Peyer's patch (tissue), 4 donors: Measurements from ENCODE around the gene TMEM170B. TPM values are rescaled to one million over a fixed set of nuclear protein-coding genes. Genes with fewer than 3 reads are reported as not detected.

Experiments
- DNase-seq, 3 donors: peaks; one replicate each; pipeline ENCODE4 v3.0.0-alpha.2; 2017 to 2019
- H3K27ac ChIP-seq, 4 donors: fragments of 200-600 bp; sonication (generic); one replicate each; pipeline ENCODE4 v1.5.1; 2016 to 2019
- H3K27me3 ChIP-seq, 2 donors: fragments of 200-600 bp; sonication (generic); one replicate each; pipeline ENCODE4 v1.5.1; 2019
- H3K36me3 ChIP-seq, 3 donors: fragments of 200-600 bp; sonication (generic); one replicate each; pipeline ENCODE4 v1.5.1; 2016 to 2019
- H3K4me1 ChIP-seq, 4 donors: fragments of 200-600 bp; sonication (generic); one replicate each; pipeline ENCODE4 v1.5.1; 2016 to 2019
- H3K4me3 ChIP-seq, 4 donors: fragments of 200-600 bp; sonication (generic); 1 replicate in 3 of 4; 2 replicates in 1 of 4; pipeline ENCODE4 v1.5.1; 2016 to 2019; ENCODE audit warnings: mild to moderate bottlenecking in 1 of 4
- H3K9me3 ChIP-seq, 4 donors: fragments of 200-600 bp; sonication (generic); one replicate each; pipeline ENCODE4 v1.5.1; 2016 to 2019; ENCODE audit warnings: mild to moderate bottlenecking in 1 of 4
- CTCF ChIP-seq, 6 experiments: fragments of 450-650 bp in 4 of 6; fragments of 200-600 bp in 2 of 6; sonication (generic) in 1 of 6; IDR thresholded peaks; one replicate each; pipeline ENCODE4 v1.5.1; 2017 to 2019; ENCODE audit warnings: antibody characterized with exemption in 6 of 6, mild to moderate bottlenecking in 3 of 6, moderate library complexity in 1 of 6
- POLR2A ChIP-seq, 2 donors: fragments of 450-650 bp; IDR thresholded peaks; one replicate each; pipeline ENCODE4 v1.5.1; 2017; ENCODE audit warnings: antibody characterized with exemption in 2 of 2, mild to moderate bottlenecking in 2 of 2, moderate library complexity in 2 of 2
- total RNA-seq, 4 donors: library from RNA; depleted of rRNA; stranded (reverse); fragments of >200 nt; gene quantifications; one replicate each; pipeline ENCODE4 v1.1.0, GENCODE V29; 2016

TMEM170B gene
- total RNA-seq, 4 donors from 2014 or later: 0.35 to 1.7 (median 0.96) TPM

DNA sequence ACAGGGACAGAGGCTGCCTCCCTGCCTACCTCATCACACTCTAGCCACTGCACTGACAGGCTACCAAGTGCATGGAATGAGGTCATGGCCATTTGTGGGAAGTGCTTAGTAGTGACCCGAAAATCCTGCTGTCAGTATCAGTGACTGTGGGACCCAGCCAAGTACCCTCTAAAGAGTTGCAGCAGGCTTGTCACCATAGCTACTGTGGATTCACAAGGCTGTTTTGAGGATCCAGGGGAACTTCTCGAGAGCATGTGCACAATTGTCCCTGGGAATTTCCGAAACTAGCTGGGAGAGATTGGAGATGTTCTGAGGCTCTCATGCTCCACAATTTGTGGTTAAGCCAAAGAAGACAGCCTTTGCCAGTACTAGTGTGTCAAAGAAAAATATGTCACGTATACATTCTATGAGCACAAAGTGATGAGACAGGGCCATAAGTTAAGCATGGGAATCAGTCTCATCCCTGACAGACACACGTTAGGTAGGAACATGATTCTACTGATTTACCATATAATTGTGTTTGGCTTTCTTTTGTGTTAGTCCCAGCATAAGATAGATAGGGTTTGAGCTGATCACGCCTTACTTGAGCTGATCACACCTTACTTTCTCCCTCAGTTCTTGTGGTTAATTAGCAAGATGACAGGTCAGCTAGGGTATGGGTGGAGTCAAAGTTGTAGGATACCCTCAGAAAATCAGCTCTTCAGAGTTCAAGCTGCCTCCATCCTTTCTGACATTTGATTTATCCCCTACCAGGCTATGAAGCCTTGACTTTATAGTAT lies 42.6 kb upstream of the TMEM170B start:
- peaks cover 0 to 5% (median 0%) of the 10 kb centered on the region in 4 donors for H3K4me1 ChIP-seq
- H3K9me3 ChIP-seq: no peaks in the 10 kb centered on the region
- no peak for DNase-seq
- no peaks in the 10 kb centered on the region for H3K36me3 ChIP-seq
- H3K4me3 ChIP-seq: no peak overlapping the region
- H3K27me3 ChIP-seq: no peaks in the 10 kb centered on the region
- no peak overlapping the region for H3K27ac ChIP-seq
- TF ChIP-seq CTCF (IDR thresholded peaks at IDR 0.05) (no peak), POLR2A (IDR thresholded peaks at IDR 0.05) (no peak)

DNA sequence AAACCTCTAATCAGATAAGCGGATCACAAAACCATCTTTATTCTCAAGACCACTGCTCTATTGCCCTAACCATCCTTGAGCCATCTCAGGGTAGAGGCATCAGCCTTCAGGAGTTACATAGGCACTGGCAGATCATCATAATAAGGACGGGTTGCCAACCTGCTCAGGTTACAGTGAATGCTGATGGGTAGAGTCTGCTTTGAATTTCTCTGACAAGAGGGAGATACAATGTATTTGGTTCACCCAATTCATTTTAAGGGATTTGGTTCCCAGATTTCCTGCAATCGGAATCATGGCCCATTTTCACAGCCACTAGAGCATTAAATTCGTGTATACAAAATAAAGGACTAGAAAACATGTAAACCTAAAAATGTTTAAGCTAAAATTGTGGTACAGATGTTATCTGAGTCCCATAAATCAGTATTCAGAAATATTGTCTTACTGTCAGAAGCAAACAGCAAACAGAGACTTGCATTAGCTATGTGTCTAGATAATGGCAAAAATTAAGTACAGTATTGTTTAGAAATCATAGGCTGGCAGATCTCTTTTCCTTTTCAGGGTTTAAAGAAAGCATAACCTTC lies 41.9 kb upstream of the TMEM170B start:
- H3K4me1 ChIP-seq: peaks cover 0 to 5% (median 0%) of the 10 kb centered on the region in 4 donors
- TF ChIP-seq CTCF (IDR thresholded peaks at IDR 0.05) (no peak), POLR2A (IDR thresholded peaks at IDR 0.05) (no peak)
- H3K36me3 ChIP-seq: no peaks in the 10 kb centered on the region
- no peak overlapping the region for H3K27ac ChIP-seq
- no peaks in the 10 kb centered on the region for H3K9me3 ChIP-seq
- no peak for DNase-seq
- no peak overlapping the region for H3K4me3 ChIP-seq
- H3K27me3 ChIP-seq: no peaks in the 10 kb centered on the region

- H3K9me3 ChIP-seq: no peaks in the 10 kb centered on the region
- H3K36me3 ChIP-seq: no peaks in the 10 kb centered on the region
- TF ChIP-seq CTCF (IDR thresholded peaks at IDR 0.05): peak; percentile 85 to 99 (median 97)
- TF ChIP-seq POLR2A (IDR thresholded peaks at IDR 0.05): no peak
- DNase-seq: peak in 2 of 3 donors; percentile 49 to 82
- H3K27me3 ChIP-seq: no peaks in the 10 kb centered on the region
- H3K4me3 ChIP-seq: no peak overlapping the region
- no peak overlapping the region for H3K27ac ChIP-seq
- peaks cover 0 to 5% (median 0%) of the 10 kb centered on the region in 4 donors for H3K4me1 ChIP-seq
These were observed 41.1 kb upstream of the TMEM170B start for GRCh38 chr6:11496152-11497060.

GRCh38 chr6:11497107-11497506 lies 40.4 kb upstream of the TMEM170B start:
- Histone ChIP-seq H3K4me3 (no peak overlapping the region), H3K27me3 (no peaks in the 10 kb centered on the region), H3K9me3 (no peaks in the 10 kb centered on the region), H3K27ac (no peak overlapping the region), H3K4me1 (peaks cover 0 to 5% (median 0%) of the 10 kb centered on the region in 4 donors), H3K36me3 (no peaks in the 10 kb centered on the region)
- DNase-seq: no peak
- TF ChIP-seq CTCF (IDR thresholded peaks at IDR 0.05) (no peak), POLR2A (IDR thresholded peaks at IDR 0.05) (no peak)

DNA sequence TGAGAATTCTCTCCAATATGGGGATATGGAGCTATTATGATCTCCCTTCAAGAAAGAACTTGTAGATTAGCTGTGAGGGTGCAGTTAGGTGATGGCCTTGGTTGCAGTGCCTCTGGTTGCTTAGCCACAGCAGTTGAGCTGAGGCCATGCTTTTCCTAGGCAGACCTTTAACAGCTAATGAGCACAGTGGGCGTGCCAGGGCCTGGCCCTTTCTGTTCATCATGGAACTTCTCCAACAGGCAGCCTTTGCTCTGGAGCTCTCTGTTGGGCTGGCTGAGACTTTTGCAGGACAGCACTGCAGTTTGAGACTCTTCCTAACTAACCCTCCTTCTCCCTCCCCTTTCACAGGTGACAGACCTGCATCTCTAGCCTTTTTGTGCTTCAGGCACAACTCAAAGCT lies 39.7 kb upstream of the TMEM170B start:
- no peaks in the 10 kb centered on the region for H3K36me3 ChIP-seq
- DNase-seq: no peak

More for the DNA sequence above, 39.7 kb upstream of the TMEM170B start:
- Histone ChIP-seq H3K4me1 (peaks cover 0 to 5% (median 0%) of the 10 kb centered on the region in 4 donors), H3K9me3 (no peaks in the 10 kb centered on the region), H3K27me3 (no peaks in the 10 kb centered on the region), H3K27ac (no peak overlapping the region), H3K4me3 (no peak overlapping the region)
- TF ChIP-seq POLR2A (IDR thresholded peaks at IDR 0.05): no peak
- TF ChIP-seq CTCF (IDR thresholded peaks at IDR 0.05): no peak
